C4-2B (cell line): Measurements from ENCODE around the gene VCAN.

Experiments
- CTCF ChIP-seq: fragments of 450-650 bp; conservative IDR thresholded peaks from 2 replicates; pipeline ENCODE4 v1.5.1; 2017; ENCODE audit warnings: mild to moderate bottlenecking
- ZFX ChIP-seq: fragments of 450-650 bp; IDR thresholded peaks from 2 replicates; pipeline ENCODE4 v1.6.1; 2017

- no peak for TF ChIP-seq CTCF
- no peak for TF ChIP-seq ZFX
Observed at GRCh38 chr5:83513081-83513480, 41.5 kb downstream of the VCAN start.
